ENCODE measurements around the gene BUD23.
A peak's percentile ranks its signal among the peaks of the same experiment; 100 is the strongest.
"Not testable (repeated sequence)": the region's sequence is repeated elsewhere in the genome, so short reads cannot be mapped to it uniquely, and the experiment has no call there.

BUD23 gene

GRCh38 chr7:73719806-73720169 is 36.4 kb downstream of the BUD23 start:
- no peak for DNase-seq (ENCODE audit: low read depth)

- DNase-seq (ENCODE audit: low read depth), result not testable (repeated sequence)
These were observed 37.0 kb downstream of the BUD23 start for GRCh38 chr7:73720443-73720842.

GRCh38 chr7:73721377-73721817 is 38.0 kb downstream of the BUD23 start:
- no peak for DNase-seq (ENCODE audit: low read depth)

GRCh38 chr7:73722182-73722581 is 38.8 kb downstream of the BUD23 start:
- DNase-seq (ENCODE audit: low read depth), result not testable (repeated sequence)

- no peak for DNase-seq (ENCODE audit: low read depth)
These were observed 39.4 kb downstream of the BUD23 start for GRCh38 chr7:73722785-73723184.

GRCh38 chr7:73723813-73724212 is 40.4 kb downstream of the BUD23 start:
- no peak for DNase-seq (ENCODE audit: low read depth)

- DNase-seq (ENCODE audit: low read depth), result no peak
These were observed 42.7 kb downstream of the BUD23 start for GRCh38 chr7:73726083-73726466.

- no peak for DNase-seq (ENCODE audit: low read depth)
These were observed 44.6 kb downstream of the BUD23 start for GRCh38 chr7:73727952-73728351.

- no peak for DNase-seq (ENCODE audit: low read depth)
These were observed 45.2 kb downstream of the BUD23 start for GRCh38 chr7:73728551-73728950.

- no peak for DNase-seq (ENCODE audit: low read depth)
These were observed 47.1 kb downstream of the BUD23 start for GRCh38 chr7:73730485-73730884.

GRCh38 chr7:73732397-73732796 is 49.0 kb downstream of the BUD23 start:
- DNase-seq (ENCODE audit: low read depth), result no peak

- peak; percentile 74 for DNase-seq (ENCODE audit: low read depth)
These were observed 51.5 kb downstream of the BUD23 start for GRCh38 chr7:73734619-73735527.

- no peak for DNase-seq (ENCODE audit: low read depth)
These were observed 52.1 kb downstream of the BUD23 start for GRCh38 chr7:73735528-73735905.

- DNase-seq (ENCODE audit: low read depth), result no peak
These were observed 53.5 kb downstream of the BUD23 start for GRCh38 chr7:73736885-73737284.

GRCh38 chr7:73737491-73738219 is 54.3 kb downstream of the BUD23 start:
- no peak for DNase-seq (ENCODE audit: low read depth)

- DNase-seq (ENCODE audit: low read depth), result peak; percentile 37
These were observed 54.8 kb downstream of the BUD23 start for GRCh38 chr7:73738220-73738611.

- peak; percentile 97 for DNase-seq (ENCODE audit: low read depth)
These were observed 55.4 kb downstream of the BUD23 start, which contains the start of gene ABHD11 for GRCh38 chr7:73738612-73739386. TSS of gene ABHD11 (minus strand) at chr7:73738802. CDS start at chr7:73738770, 32 bp downstream.

GRCh38 chr7:73739387-73739767 is 56.0 kb downstream of the BUD23 start:
- no peak for DNase-seq (ENCODE audit: low read depth)

GRCh38 chr7:73740212-73740611 is 56.8 kb downstream of the BUD23 start:
- no peak for DNase-seq (ENCODE audit: low read depth)

GRCh38 chr7:73740771-73741170 is 57.4 kb downstream of the BUD23 start:
- no peak for DNase-seq (ENCODE audit: low read depth)

GRCh38 chr7:73741600-73741999 is 58.2 kb downstream of the BUD23 start:
- no peak for DNase-seq (ENCODE audit: low read depth)

GRCh38 chr7:73742338-73742752 is 58.9 kb downstream of the BUD23 start:
- DNase-seq (ENCODE audit: low read depth), result no peak
